GM10248 (cell line): Measurements from ENCODE around the gene DYNC1I2.

ENCODE experiments used
- CTCF ChIA-PET: fragments of 300-600 bp; sonication (Branson Sonifier 250); formaldehyde crosslinking; extraction: SDS; loops from one replicate; lab custom pipeline; 2021; ENCODE audit warnings: antibody characterized with exemption; lab: Yijun Ruan, JAX
- POLR2A ChIA-PET: fragments of 350-650 bp; sonication (Branson Sonifier 250); formaldehyde crosslinking; extraction: SDS; loops from one replicate; lab custom pipeline; 2020; ENCODE audit warnings: antibody characterized with exemption; lab: Yijun Ruan, JAX
- DNase-seq: peaks from one replicate; pipeline ENCODE4 v3.0.0; 2012; ENCODE audit errors: extremely low spot score
- TF ChIP-seq, protein P1 (sequence below): IDR thresholded peaks from 2 replicates; pipeline ENCODE4 v1.5.1; 2012; ENCODE audit warnings: mild to moderate bottlenecking, low read depth; ENCODE audit errors: extremely low read depth, missing control alignments, control extremely low read depth

DYNC1I2 gene

DNA sequence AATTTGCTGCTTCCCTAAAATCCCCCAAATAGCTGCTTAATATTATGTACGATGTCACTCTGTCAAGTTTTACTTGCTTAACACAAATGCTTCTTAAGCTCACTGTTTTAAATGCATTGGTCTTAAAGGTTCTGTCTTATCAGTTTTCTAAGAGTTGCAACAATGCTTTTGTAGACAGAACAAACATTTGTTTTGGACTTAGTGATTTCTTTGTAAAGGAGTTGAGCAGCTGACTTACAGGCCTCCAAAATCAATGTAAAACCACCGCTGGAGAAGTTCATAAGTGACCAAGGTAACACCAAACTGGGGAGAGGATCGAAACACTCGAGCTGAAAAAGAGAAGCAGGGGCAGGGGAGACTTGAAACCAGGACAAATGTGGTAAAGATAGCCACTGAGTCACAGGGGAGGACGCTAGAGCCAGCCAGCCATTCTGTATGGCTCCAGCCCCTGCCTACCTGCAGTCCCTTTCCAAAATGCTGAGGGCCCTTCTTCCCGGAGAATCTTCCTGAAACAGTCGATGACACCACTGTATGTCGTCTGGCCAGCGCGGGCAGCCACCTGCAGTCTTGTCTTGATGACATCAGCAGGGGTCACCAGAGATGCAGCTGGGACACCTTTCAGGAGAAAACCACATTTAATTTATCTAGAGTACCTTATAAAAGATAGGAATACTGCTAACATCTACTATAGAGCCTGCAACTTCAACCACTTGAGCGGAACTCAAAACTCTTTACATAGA is 100.2 kb downstream of the DYNC1I2 start:
- ChIA-PET CTCF (interaction anchor here (2.0 kb wide), 1 partner anchor 9 kb away, joined by 5 read pairs; no protein-coding TSS in a partner anchor), POLR2A (no interaction called here)
- DNase-seq: no peak
- TF ChIP-seq, protein P1, sequence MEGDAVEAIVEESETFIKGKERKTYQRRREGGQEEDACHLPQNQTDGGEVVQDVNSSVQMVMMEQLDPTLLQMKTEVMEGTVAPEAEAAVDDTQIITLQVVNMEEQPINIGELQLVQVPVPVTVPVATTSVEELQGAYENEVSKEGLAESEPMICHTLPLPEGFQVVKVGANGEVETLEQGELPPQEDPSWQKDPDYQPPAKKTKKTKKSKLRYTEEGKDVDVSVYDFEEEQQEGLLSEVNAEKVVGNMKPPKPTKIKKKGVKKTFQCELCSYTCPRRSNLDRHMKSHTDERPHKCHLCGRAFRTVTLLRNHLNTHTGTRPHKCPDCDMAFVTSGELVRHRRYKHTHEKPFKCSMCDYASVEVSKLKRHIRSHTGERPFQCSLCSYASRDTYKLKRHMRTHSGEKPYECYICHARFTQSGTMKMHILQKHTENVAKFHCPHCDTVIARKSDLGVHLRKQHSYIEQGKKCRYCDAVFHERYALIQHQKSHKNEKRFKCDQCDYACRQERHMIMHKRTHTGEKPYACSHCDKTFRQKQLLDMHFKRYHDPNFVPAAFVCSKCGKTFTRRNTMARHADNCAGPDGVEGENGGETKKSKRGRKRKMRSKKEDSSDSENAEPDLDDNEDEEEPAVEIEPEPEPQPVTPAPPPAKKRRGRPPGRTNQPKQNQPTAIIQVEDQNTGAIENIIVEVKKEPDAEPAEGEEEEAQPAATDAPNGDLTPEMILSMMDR: no peak

DNA sequence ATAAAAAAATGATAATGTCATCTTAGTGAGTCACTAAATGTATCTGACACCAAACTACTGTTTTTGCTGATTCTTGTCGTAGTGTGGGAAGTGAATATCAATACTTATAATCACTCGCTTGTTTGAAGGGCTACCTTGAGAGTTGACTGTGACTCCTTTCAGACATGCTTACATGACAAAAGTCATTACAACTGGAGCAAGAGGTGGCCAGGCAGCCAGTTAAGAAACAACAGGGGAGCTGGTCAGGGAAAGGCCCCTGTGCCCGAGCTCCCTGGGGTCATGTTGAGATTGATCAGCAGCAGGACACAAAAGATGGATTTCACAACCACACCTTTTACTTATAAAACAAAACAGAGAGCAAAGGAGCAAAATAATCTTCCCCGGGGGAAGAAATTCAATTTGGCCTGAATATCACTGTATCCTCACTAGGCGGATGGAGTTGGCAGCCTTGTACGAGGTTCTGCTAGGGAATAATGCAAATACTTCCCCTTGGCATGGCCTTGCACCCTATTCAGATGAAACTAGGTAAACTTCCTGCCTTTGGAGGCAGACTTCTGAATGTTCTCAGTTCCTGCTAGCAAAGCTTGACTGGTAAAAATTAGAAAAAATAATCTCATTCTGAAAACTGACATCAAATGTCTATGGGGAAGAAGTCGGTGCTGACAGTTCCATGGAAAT is 101.2 kb downstream of the DYNC1I2 start:
- DNase-seq: no peak
- ChIA-PET CTCF (interaction anchor here (2.0 kb wide), 1 partner anchor 10 kb away, joined by 5 read pairs; no protein-coding TSS in a partner anchor), POLR2A (no interaction called here)
- TF ChIP-seq, protein P1: no peak

DNA sequence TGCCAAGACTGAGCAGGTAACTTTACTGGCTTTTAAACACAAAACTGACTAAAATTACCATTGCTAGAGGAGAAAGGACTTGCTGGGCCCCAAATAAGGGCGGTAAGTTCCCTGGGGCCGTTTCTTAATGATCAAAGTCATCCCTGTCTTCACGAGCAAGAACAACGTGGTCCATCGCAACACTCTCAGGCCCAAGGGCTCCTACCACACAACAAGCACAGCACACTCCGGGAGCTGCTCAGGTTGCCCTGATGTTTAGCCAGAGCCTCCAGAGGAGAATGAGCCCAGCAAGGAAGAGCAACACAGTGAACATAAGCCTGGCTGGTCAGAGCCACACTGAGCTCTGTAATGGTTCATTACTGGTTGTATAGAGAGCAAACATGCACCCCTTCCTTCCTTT is 102.7 kb downstream of the DYNC1I2 start:
- ChIA-PET CTCF (interaction anchor here (0.6 to 2.2 kb wide), 7 partner anchors 11 to 337 kb away, joined by 3 to 7 read pairs (median 4); no protein-coding TSS in a partner anchor), POLR2A (no interaction called here)
- TF ChIP-seq, protein P1: no peak
- DNase-seq: no peak

GRCh38 chr2:171791361-171791760 is 104.1 kb downstream of the DYNC1I2 start:
- ChIA-PET CTCF (interaction anchor here (0.8 to 2.2 kb wide), 5 partner anchors 12 to 335 kb away, joined by 3 to 7 read pairs (median 4); no protein-coding TSS in a partner anchor), POLR2A (no interaction called here)
- TF ChIP-seq, protein P1: no peak
- no peak for DNase-seq

- DNase-seq: no peak
- CTCF ChIA-PET: interaction anchor here (0.8 to 2.2 kb wide), 4 partner anchors 13 to 335 kb away, joined by 3 to 7 read pairs (median 4); no protein-coding TSS in a partner anchor
- POLR2A ChIA-PET: no interaction called here
- TF ChIP-seq, protein P1: no peak
Measured at GRCh38 chr2:171792157-171792556, 104.9 kb downstream of the DYNC1I2 start.

DNA sequence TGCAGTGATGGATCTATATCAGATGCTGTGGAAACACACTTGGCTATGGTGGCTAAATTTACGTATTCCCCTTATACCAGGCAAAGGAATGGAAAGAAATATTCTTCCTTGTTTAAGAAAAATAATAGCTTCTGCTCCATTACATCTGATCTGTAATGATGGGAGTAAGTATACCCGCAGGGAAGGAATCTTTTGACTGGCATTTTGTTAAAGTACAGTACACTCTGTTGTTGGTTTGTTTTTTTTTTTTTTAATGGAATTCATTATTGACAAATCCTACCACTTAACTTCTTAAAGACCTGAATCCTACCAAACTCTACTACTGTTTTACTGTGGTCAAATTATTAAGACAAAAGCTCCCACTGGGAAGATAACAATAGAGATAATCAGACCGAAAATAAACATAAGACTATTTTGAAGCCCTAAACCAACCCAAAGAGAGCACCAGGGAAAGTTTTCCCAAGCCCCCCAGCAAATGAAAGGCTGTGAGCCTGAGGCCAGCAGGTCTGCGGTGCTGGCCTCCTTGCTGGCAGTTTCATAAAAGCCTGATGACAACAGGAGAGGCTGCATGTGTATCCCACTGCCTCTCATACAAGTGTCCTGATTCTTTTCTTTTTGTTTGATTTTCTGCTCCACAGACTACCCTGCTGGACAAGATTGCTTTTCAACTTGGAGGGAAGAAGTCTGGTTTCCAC is 105.8 kb downstream of the DYNC1I2 start:
- POLR2A ChIA-PET: no interaction called here
- TF ChIP-seq, protein P1: no peak
- no peak for DNase-seq
- CTCF ChIA-PET: interaction anchor here (1.4 kb wide), 1 partner anchor 20 kb away, joined by 3 read pairs; no protein-coding TSS in a partner anchor
